Esophagus squamous epithelium (tissue), 4 donors: ENCODE measurements around the gene PARD3.

ENCODE experiments used
- POLR2A ChIP-seq, 4 donors: fragments of 450-650 bp; IDR thresholded peaks; one replicate each; pipeline ENCODE4 v1.6.1; 2017; ENCODE audit warnings: antibody characterized with exemption in 4 of 4, mild to moderate bottlenecking in 4 of 4, moderate library complexity in 3 of 4
- TF ChIP-seq, protein P1 (sequence below), 6 experiments: fragments of 450-650 bp in 4 of 6; fragments of 200-600 bp in 2 of 6; sonication (generic) in 2 of 6; IDR thresholded peaks; one replicate each; pipeline ENCODE4 v1.5.1; 2016 to 2019; ENCODE audit warnings: antibody characterized with exemption in 6 of 6, mild to moderate bottlenecking in 4 of 6, moderate library complexity in 4 of 6

DNA sequence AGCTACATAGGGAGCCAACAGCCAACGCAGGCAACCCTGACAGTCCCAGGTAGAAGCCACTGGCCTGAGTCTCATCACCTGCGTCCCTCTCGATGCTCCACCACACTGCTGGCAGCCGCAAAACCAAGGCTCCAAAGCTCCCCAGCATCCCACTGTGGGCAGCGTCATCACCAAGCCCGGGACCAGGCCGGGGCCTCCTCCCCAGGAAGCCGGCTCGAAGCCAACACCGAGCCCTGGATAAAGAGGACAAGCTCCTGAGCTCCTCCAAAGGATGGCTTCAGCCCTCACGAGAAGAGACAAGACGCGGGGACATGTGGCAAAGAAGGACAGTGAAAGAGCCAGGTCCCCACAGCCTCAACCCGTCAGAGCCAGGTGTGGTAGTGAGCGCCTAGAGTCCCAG, 23.9 kb downstream of the PARD3 start:
- TF ChIP-seq, protein P1, sequence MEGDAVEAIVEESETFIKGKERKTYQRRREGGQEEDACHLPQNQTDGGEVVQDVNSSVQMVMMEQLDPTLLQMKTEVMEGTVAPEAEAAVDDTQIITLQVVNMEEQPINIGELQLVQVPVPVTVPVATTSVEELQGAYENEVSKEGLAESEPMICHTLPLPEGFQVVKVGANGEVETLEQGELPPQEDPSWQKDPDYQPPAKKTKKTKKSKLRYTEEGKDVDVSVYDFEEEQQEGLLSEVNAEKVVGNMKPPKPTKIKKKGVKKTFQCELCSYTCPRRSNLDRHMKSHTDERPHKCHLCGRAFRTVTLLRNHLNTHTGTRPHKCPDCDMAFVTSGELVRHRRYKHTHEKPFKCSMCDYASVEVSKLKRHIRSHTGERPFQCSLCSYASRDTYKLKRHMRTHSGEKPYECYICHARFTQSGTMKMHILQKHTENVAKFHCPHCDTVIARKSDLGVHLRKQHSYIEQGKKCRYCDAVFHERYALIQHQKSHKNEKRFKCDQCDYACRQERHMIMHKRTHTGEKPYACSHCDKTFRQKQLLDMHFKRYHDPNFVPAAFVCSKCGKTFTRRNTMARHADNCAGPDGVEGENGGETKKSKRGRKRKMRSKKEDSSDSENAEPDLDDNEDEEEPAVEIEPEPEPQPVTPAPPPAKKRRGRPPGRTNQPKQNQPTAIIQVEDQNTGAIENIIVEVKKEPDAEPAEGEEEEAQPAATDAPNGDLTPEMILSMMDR (IDR thresholded peaks at IDR 0.05) = no peak
- no peak for TF ChIP-seq POLR2A (IDR thresholded peaks at IDR 0.05)
